GM18502 (cell line): ENCODE measurements around the gene TRIM46.
"Not testable (repeated sequence)": the region's sequence is repeated elsewhere in the genome, so short reads cannot be mapped to it uniquely, and the experiment has no call there.

Experiments
- ATAC-seq: cut with Tn5 transposase; IDR thresholded peaks from one replicate; pipeline ENCODE4 v1.9.1; 2021; ENCODE audit warnings: mild to moderate bottlenecking; ENCODE audit not compliant: unreplicated experiment, poor library complexity

Gene TRIM46

GRCh38 chr1:155137154-155137949 is 36.3 kb upstream of the TRIM46 start:
- no peak for ATAC-seq

GRCh38 chr1:155139895-155140629 is 33.6 kb upstream of the TRIM46 start, which contains the start of gene DPM3:
TSS of gene DPM3 (minus strand) at chr1:155140531. CDS start at chr1:155140240, 291 bp downstream.
- peak; percentile 64 for ATAC-seq

GRCh38 chr1:155140630-155140953 is 33.1 kb upstream of the TRIM46 start:
- no peak for ATAC-seq

- no peak for ATAC-seq
These were observed 31.9 kb upstream of the TRIM46 start for GRCh38 chr1:155141749-155142148.

- no peak for ATAC-seq
These were observed 28.2 kb upstream of the TRIM46 start for GRCh38 chr1:155145491-155145890.

GRCh38 chr1:155155996-155156643 is 17.5 kb upstream of the TRIM46 start:
- not testable (repeated sequence) for ATAC-seq

- ATAC-seq = no peak
These were observed 14.7 kb upstream of the TRIM46 start for GRCh38 chr1:155158991-155159390.

GRCh38 chr1:155160128-155160527 is 13.5 kb upstream of the TRIM46 start:
- ATAC-seq = no peak

- ATAC-seq = not testable (repeated sequence)
These were observed 11.0 kb upstream of the TRIM46 start for GRCh38 chr1:155162631-155163030.

GRCh38 chr1:155163785-155164184 is 9.9 kb upstream of the TRIM46 start:
- not testable (repeated sequence) for ATAC-seq

- ATAC-seq = not testable (repeated sequence)
These were observed 9.0 kb upstream of the TRIM46 start for GRCh38 chr1:155164625-155165024.

- ATAC-seq = no peak
These were observed 7.6 kb upstream of the TRIM46 start for GRCh38 chr1:155166051-155166470.

- ATAC-seq = no peak
These were observed 7.0 kb upstream of the TRIM46 start for GRCh38 chr1:155166471-155167165.

- peak; percentile 55 for ATAC-seq
These were observed 6.2 kb upstream of the TRIM46 start for GRCh38 chr1:155167166-155168104.

- not testable (repeated sequence) for ATAC-seq
These were observed 5.6 kb upstream of the TRIM46 start for GRCh38 chr1:155168105-155168445.

- ATAC-seq = no peak
These were observed 5.0 kb upstream of the TRIM46 start for GRCh38 chr1:155168456-155169210.

- no peak for ATAC-seq
These were observed 4.1 kb upstream of the TRIM46 start for GRCh38 chr1:155169541-155169940.

GRCh38 chr1:155170101-155170785 is 3.4 kb upstream of the TRIM46 start:
- no peak for ATAC-seq
